Mammary epithelial cell (primary cell): Measurements from ENCODE around the gene TRIP12.

Experiments used
- EZH2 ChIP-seq: IDR thresholded peaks from 2 replicates; pipeline ENCODE4 v1.6.1; 2012; ENCODE audit warnings: low read length, inconsistent platforms, borderline replicate concordance
- TF ChIP-seq, protein P1 (sequence below), 2 donors: IDR thresholded peaks in 1 of 2; conservative IDR thresholded peaks in 1 of 2; 2 replicates each; pipeline ENCODE4 v1.5.1; 2011 to 2012; ENCODE audit warnings: inconsistent platforms in 2 of 2, low read length in 2 of 2, mild to moderate bottlenecking in 2 of 2, control low read depth in 1 of 2, low read depth in 1 of 2; ENCODE audit not compliant: insufficient read depth in 1 of 2; ENCODE audit errors: extremely low read depth in 1 of 2

DNA sequence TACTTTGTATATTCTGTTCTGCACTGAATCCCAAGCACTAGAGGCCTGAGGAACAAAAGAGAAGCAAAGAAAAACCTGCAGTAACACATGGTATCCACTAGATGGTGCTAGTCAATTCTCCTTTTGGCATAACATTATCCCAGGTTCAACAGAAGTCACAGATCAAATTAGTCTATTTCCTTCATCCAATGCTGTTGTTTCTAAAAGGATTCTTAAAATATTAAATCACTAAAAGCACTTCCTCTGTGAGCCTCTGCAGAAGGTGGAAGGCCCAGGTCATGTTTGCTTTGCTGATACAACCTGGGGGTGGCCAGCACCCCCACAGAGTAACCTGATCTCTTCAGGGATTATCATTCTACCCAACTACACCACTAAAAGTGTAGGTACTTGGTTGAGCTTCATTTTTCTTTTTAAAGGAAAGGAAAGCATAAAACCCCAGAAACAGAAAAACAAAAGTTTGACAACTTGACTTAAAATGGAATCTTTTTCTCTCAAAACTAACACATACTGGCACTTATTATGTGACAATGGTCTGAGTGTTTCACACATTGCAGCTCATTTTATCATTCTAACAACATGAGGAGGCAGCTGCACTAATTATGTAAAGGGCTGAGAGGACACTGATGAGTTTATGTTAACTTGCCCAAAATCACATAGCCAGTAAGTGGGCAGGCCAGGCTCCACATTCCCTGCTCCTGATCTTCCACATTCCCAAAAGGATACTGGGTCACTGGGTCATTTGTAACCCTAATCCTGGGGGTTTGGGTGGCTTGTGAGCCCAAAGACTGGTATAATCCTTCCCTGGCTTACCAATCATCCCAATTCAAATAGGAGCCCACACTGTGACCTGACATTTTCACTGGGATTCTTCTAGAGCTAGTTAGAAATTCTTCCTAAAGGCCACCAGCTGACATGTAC lies 140.7 kb downstream of the TRIP12 start:
- TF ChIP-seq, protein P1, sequence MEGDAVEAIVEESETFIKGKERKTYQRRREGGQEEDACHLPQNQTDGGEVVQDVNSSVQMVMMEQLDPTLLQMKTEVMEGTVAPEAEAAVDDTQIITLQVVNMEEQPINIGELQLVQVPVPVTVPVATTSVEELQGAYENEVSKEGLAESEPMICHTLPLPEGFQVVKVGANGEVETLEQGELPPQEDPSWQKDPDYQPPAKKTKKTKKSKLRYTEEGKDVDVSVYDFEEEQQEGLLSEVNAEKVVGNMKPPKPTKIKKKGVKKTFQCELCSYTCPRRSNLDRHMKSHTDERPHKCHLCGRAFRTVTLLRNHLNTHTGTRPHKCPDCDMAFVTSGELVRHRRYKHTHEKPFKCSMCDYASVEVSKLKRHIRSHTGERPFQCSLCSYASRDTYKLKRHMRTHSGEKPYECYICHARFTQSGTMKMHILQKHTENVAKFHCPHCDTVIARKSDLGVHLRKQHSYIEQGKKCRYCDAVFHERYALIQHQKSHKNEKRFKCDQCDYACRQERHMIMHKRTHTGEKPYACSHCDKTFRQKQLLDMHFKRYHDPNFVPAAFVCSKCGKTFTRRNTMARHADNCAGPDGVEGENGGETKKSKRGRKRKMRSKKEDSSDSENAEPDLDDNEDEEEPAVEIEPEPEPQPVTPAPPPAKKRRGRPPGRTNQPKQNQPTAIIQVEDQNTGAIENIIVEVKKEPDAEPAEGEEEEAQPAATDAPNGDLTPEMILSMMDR (conservative IDR thresholded peaks at IDR 0.05 in 1 of 2, IDR thresholded peaks at IDR 0.05 in 1 of 2; ENCODE audit: extremely low read depth in 1 of 2, insufficient read depth in 1 of 2, low read depth in 1 of 2, low read length in 2 of 2), result peak; percentile 84 to 88
- TF ChIP-seq EZH2, result no peak
